ENCODE results near the gene HAX1.
A peak's percentile ranks its signal among the peaks of the same experiment; 100 is the strongest.
"Not testable (repeated sequence)": the region's sequence is repeated elsewhere in the genome, so short reads cannot be mapped to it uniquely, and the experiment has no call there.

HAX1 gene

GRCh38 chr1:154272217-154272998, at the start of gene HAX1:
TSS of gene HAX1 (plus strand) at chr1:154272629. CDS start at chr1:154272724, 95 bp downstream.
- H3K4me3 ChIP-seq (ENCODE audit: low read depth in 1 of 2, low read length in 1 of 2): peak within 1 kb of the TSS; percentile 73 to 98
- H3K27me3 ChIP-seq: no peaks in the 10 kb centered on the region
- H3K36me3 ChIP-seq: peaks cover 42% of the 10 kb centered on the region
- H3K27ac ChIP-seq: peak within 1 kb of the TSS; percentile 94
- no peaks in the 10 kb centered on the region for H3K9me3 ChIP-seq
- TF ChIP-seq, protein P1, sequence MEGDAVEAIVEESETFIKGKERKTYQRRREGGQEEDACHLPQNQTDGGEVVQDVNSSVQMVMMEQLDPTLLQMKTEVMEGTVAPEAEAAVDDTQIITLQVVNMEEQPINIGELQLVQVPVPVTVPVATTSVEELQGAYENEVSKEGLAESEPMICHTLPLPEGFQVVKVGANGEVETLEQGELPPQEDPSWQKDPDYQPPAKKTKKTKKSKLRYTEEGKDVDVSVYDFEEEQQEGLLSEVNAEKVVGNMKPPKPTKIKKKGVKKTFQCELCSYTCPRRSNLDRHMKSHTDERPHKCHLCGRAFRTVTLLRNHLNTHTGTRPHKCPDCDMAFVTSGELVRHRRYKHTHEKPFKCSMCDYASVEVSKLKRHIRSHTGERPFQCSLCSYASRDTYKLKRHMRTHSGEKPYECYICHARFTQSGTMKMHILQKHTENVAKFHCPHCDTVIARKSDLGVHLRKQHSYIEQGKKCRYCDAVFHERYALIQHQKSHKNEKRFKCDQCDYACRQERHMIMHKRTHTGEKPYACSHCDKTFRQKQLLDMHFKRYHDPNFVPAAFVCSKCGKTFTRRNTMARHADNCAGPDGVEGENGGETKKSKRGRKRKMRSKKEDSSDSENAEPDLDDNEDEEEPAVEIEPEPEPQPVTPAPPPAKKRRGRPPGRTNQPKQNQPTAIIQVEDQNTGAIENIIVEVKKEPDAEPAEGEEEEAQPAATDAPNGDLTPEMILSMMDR (IDR thresholded peaks at IDR 0.05): peak; percentile 96
- peaks cover 7 to 21% of the 10 kb centered on the region in 2 experiments for H3K4me1 ChIP-seq (ENCODE audit: control insufficient read depth in 1 of 2, insufficient read depth in 1 of 2, low read depth in 1 of 2, low read length in 1 of 2)

DNA sequence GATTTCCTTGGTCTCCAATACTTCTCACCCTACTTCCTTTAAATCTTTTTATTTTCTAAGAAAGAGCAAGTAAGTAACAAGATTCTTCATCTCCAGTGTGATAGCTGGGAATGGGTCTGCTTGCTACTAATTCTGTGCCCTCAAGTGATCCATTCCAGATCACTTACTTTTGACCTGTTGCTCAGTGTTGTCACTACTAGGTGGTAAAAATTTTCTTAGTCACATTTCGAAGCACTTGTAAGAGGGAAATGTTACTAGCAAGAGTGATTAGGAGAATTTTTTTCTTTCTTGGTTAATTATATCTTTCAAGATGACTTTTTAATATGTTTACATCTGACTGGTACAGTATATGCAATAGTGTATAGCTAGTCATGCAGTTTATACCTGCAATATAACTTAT, 49.5 kb upstream of the HAX1 start:
- Histone ChIP-seq H3K4me1 (ENCODE audit: control insufficient read depth in 1 of 2, insufficient read depth in 1 of 2, low read depth in 1 of 2, low read length in 1 of 2) (peaks cover 41 to 46% of the 10 kb centered on the region in 2 experiments), H3K4me3 (ENCODE audit: low read depth in 1 of 2, low read length in 1 of 2) (no peak overlapping the region), H3K9me3 (no peaks in the 10 kb centered on the region), H3K36me3 (peaks cover 16% of the 10 kb centered on the region), H3K27ac (peak overlapping the region; percentile 89), H3K27me3 (no peaks in the 10 kb centered on the region)
- TF ChIP-seq, protein P1 (IDR thresholded peaks at IDR 0.05): no peak

- TF ChIP-seq, protein P1 (IDR thresholded peaks at IDR 0.05): no peak
- no peak overlapping the region for H3K4me3 ChIP-seq (ENCODE audit: low read depth in 1 of 2, low read length in 1 of 2)
- H3K9me3 ChIP-seq: no peaks in the 10 kb centered on the region
- H3K27ac ChIP-seq: peak overlapping the region; percentile 4
- H3K27me3 ChIP-seq: no peaks in the 10 kb centered on the region
- peaks cover 13% of the 10 kb centered on the region for H3K36me3 ChIP-seq
- peaks cover 34 to 41% of the 10 kb centered on the region in 2 experiments for H3K4me1 ChIP-seq (ENCODE audit: control insufficient read depth in 1 of 2, insufficient read depth in 1 of 2, low read depth in 1 of 2, low read length in 1 of 2)
These were observed 48.8 kb upstream of the HAX1 start for GRCh38 chr1:154223621-154224020.

GRCh38 chr1:154225370-154225769, 47.1 kb upstream of the HAX1 start:
- Histone ChIP-seq H3K4me1 (ENCODE audit: control insufficient read depth in 1 of 2, insufficient read depth in 1 of 2, low read depth in 1 of 2, low read length in 1 of 2) (peaks cover 20 to 27% of the 10 kb centered on the region in 2 experiments), H3K27me3 (no peaks in the 10 kb centered on the region), H3K27ac (no peak overlapping the region), H3K36me3 (peaks cover 30% of the 10 kb centered on the region), H3K9me3 (no peaks in the 10 kb centered on the region), H3K4me3 (ENCODE audit: low read depth in 1 of 2, low read length in 1 of 2) (no peak overlapping the region)
- TF ChIP-seq, protein P1 (IDR thresholded peaks at IDR 0.05): no peak

DNA sequence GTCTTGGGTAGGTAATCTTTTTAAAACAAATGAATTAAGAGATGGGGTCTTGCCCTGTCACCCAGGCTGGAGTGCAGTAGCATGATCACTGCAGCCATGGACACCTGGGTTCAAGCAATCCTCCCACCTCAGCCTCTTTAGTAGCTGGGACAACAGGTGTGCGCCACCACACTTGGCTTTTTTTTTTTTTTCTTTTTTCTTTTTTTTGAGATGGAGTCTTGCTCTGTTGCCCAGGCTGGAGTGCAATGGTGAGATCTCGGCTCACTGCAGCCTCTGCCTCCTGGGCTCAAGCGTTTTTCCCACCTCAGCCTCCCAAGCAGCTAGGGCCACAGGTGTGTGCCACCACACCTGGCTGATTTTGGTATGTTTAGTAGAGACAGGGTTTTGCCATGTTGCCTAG, 41.3 kb upstream of the HAX1 start:
- H3K9me3 ChIP-seq; H3K4me3 ChIP-seq (ENCODE audit: low read depth in 1 of 2, low read length in 1 of 2); H3K27me3 ChIP-seq; H3K27ac ChIP-seq: not testable (repeated sequence)
- H3K36me3 ChIP-seq: peaks cover 84% of the 10 kb centered on the region
- H3K4me1 ChIP-seq (ENCODE audit: control insufficient read depth in 1 of 2, insufficient read depth in 1 of 2, low read depth in 1 of 2, low read length in 1 of 2): peaks cover 8 to 15% of the 10 kb centered on the region in 2 experiments

GRCh38 chr1:154233127-154233526, 39.3 kb upstream of the HAX1 start:
- H3K36me3 ChIP-seq: peaks cover 94% of the 10 kb centered on the region
- H3K9me3 ChIP-seq; H3K4me1 ChIP-seq (ENCODE audit: control insufficient read depth in 1 of 2, insufficient read depth in 1 of 2, low read depth in 1 of 2, low read length in 1 of 2); H3K4me3 ChIP-seq (ENCODE audit: low read depth in 1 of 2, low read length in 1 of 2); H3K27ac ChIP-seq; H3K27me3 ChIP-seq: not testable (repeated sequence)
